Astrocyte (in vitro differentiated cells and primary cell): ENCODE results near the gene LRPAP1.

Source experiments
- CTCF ChIP-seq: IDR thresholded peaks from 2 replicates; pipeline ENCODE4 v1.5.1; 2011; ENCODE audit warnings: low read depth, mild to moderate bottlenecking, inconsistent platforms, low read length, moderate library complexity; ENCODE audit not compliant: insufficient read depth
- EZH2 ChIP-seq: IDR thresholded peaks from 2 replicates; pipeline ENCODE4 v1.6.1; 2012; ENCODE audit warnings: mild to moderate bottlenecking, low read length, inconsistent platforms; ENCODE audit not compliant: insufficient read depth

- TF ChIP-seq CTCF (no peak), EZH2 (no peak)
These were observed 9.0 kb downstream of the LRPAP1 start for GRCh38 chr4:3523146-3523627.
